D721Med (cell line): Measurements from ENCODE around the gene INPP4B.
A peak's percentile ranks its signal among the peaks of the same experiment; 100 is the strongest.
"Not testable (repeated sequence)": the region's sequence is repeated elsewhere in the genome, so short reads cannot be mapped to it uniquely, and the experiment has no call there.

Source experiments
- DNase-seq: peaks from one replicate; pipeline ENCODE4 v3.0.0; 2011; ENCODE audit warnings: low spot score; ENCODE audit not compliant: insufficient read length
- FAIRE-seq: peaks from 2 replicates; lab custom pipeline; 2011; peaks lifted over from hg19 to GRCh38; lab: Jason Lieb, UNC
- TF ChIP-seq, protein P1 (sequence below): IDR thresholded peaks from 2 replicates; pipeline ENCODE4 v1.5.1; 2012; ENCODE audit warnings: mild to moderate bottlenecking, control low read depth; ENCODE audit not compliant: insufficient read depth; ENCODE audit errors: missing control alignments

The INPP4B gene

DNA sequence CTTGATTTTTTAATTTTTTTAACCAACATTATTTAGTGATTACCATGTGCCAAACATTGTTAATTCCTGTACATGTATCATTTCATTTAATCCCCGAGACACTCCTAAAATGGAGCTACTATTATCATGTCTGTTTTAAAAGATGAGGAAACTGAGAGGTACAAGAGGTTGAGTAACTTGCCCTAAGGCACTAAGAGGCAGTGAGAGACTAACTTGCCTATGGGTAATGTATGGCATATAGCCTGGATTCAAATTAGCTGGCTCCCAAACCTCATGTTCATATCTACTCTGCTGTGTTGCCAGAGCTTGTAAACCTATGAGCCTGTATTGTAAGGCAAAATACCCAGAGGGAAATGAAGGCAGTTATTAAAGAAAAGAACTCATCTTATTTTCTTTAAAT is 766.1 kb downstream of the INPP4B start:
- DNase-seq (no peak), FAIRE-seq (no peak)
- TF ChIP-seq, protein P1, sequence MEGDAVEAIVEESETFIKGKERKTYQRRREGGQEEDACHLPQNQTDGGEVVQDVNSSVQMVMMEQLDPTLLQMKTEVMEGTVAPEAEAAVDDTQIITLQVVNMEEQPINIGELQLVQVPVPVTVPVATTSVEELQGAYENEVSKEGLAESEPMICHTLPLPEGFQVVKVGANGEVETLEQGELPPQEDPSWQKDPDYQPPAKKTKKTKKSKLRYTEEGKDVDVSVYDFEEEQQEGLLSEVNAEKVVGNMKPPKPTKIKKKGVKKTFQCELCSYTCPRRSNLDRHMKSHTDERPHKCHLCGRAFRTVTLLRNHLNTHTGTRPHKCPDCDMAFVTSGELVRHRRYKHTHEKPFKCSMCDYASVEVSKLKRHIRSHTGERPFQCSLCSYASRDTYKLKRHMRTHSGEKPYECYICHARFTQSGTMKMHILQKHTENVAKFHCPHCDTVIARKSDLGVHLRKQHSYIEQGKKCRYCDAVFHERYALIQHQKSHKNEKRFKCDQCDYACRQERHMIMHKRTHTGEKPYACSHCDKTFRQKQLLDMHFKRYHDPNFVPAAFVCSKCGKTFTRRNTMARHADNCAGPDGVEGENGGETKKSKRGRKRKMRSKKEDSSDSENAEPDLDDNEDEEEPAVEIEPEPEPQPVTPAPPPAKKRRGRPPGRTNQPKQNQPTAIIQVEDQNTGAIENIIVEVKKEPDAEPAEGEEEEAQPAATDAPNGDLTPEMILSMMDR: no peak

DNA sequence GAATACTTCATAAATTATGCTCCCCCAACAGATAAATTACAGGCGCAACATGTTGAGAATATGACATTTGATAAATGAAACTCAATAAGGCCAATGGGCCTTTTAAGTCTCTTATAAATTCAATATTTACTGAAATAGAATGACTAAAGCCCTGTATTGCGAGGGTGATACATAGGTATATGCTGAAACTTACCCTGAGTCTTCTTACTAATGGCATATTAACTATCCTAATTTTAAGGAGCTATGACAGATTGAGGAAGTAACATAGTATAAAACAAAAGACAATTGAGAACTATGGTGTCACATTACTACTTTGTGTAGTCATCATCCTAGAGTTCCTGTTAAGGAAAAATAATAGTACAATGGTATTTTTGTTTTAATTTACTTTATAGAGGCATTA is 769.1 kb downstream of the INPP4B start:
- TF ChIP-seq, protein P1: no peak
- DNase-seq (no peak), FAIRE-seq (peak; percentile 6)

DNA sequence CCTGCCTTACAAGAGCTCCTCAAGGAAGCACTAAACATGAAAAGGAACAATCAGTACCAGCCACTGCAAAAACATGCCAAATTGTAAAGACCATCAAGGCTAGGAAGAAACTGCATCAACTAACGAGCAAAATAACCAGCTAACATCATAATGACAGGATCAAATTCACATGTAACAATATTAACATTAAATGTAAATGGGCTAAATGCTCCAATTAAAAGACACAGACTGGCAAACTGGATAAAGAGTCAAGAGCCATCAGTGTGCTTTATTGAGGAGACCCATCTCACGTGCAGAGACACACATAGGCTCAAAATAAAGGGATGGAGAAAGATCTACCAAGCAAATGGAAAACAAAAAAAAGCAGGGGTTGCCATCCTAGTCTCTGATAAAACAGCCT is 777.8 kb downstream of the INPP4B start:
- DNase-seq, FAIRE-seq: not testable (repeated sequence)

DNA sequence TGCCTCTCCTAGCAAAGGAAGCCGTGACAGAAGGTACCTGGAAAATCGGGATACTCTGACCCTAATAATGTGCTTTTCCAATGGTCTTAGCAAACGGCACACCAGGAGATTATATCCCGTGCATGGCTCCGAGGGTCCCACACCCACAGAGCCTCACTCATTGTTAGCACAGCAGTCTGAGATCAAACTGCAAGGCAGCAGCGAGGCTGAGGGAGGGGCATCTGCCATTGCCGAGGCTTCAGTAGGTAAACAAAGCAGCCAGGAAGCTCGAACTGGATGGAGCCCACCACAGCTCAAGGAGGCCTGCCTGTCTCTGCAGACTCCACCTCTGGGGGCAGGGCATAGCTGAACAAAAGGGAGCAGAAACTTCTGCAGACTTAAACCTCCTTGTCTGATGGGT is 779.5 kb downstream of the INPP4B start:
- FAIRE-seq, DNase-seq: not testable (repeated sequence)

DNA sequence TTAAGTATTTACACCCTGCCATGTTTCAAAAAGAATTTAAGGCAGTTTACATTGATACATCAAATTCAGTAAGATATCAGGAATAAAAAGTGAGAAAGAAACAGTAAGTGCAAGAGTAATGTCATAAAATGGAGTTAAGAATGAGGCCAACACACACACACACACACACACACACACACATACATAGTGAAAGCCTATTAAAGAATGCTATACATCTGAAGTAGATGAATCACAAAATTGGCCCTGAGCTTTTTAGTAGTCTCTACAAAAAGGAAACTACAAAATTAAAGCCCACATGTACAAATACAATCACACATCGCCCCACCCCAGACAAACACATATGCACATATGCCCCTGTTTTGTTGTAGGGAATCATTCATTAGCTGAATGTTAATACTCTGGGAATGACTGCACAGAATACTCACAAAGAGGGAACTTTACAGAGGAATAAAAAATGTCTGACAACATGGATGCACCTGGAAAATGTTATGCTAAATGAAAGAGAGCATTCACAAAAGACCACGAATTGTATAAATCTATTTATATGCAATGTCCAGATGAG is 780.9 kb downstream of the INPP4B start:
- TF ChIP-seq, protein P1: no peak
- DNase-seq (no peak), FAIRE-seq (no peak)

DNA sequence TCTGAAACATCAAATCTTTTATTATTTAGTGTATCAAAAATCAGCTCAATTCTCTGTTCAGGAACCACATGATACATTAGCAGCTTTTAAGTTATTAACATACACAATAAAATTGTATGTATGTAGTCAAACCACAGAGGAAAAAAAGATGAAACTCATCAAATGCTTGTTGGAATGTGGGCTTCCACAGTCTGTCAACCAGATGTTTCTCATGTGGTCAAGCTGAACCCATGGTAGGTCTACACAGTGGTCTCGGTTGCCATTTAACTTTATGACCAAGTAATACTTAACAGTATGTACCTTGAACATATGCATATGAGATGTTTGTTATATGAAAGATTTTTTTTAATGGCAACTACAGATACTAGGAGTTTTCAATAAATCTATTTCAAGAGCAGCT is 781.9 kb downstream of the INPP4B start:
- no peak for FAIRE-seq
- TF ChIP-seq, protein P1: no peak
- DNase-seq: no peak

DNA sequence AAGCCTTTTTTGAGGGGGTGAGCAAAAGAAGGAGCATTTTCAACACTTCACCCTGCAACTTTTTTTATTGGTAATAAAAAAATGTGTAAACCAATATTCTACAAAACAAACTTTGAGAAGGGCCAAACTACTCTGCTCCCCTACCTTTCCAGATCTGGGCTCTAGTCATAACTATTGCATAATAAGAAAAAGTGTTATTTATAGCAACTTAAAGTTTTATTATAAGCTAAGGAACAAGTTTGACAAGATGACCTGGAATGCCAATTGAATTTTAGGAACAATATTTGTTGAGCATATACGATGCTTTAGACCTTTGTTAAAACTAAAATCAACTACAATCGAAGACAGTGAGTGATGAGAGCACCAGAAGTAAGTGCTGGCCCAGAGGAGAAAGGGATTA is 800.1 kb downstream of the INPP4B start:
- FAIRE-seq (no peak), DNase-seq (no peak)
- TF ChIP-seq, protein P1: no peak

DNA sequence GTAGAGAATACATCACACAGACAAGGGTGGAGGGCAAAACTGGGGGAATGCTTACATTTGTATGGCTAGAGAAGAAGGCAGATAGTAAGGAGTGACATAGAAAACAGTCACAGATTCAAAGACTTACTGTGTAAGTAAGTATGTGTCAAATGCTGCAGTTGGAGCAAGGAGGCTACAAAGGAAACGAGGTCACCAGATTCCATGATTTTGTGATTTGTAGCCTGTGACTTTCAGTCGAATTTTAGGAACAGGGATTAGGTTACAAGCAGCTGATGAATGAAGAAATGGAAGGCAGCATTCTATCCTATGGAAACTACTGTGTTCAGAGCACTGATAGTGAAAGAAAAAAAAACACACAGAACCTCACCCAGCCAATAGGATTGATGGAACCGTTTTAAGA is 801.8 kb downstream of the INPP4B start:
- TF ChIP-seq, protein P1: no peak
- no peak for FAIRE-seq
- DNase-seq: no peak
